Mesodermal cell (in vitro differentiated cells): Measurements from ENCODE around the gene PDE4B.
"Not testable (repeated sequence)": the region's sequence is repeated elsewhere in the genome, so short reads cannot be mapped to it uniquely, and the experiment has no call there.

Experiments used
- H3K27ac ChIP-seq: 2 replicates; pipeline ENCODE4 v1.7.0; 2013; ENCODE audit warnings: mild to moderate bottlenecking, low read depth, low read length, moderate library complexity; ENCODE audit not compliant: severe bottlenecking
- H3K36me3 ChIP-seq: 2 replicates; pipeline ENCODE4 v1.7.1; 2013; ENCODE audit warnings: mild to moderate bottlenecking, low read length, moderate library complexity; ENCODE audit not compliant: control insufficient read depth, insufficient read depth
- H3K4me1 ChIP-seq: one replicate; pipeline ENCODE4 v1.7.1; 2013; ENCODE audit warnings: mild to moderate bottlenecking, low read length; ENCODE audit not compliant: insufficient read depth, control insufficient read depth, poor library complexity, severe bottlenecking
- H3K4me3 ChIP-seq: 2 replicates; pipeline ENCODE4 v1.7.0; 2013; ENCODE audit warnings: low read length, control low read depth, mild to moderate bottlenecking; ENCODE audit not compliant: insufficient read depth, poor library complexity, severe bottlenecking; ENCODE audit errors: extremely low read depth
- H3K9me3 ChIP-seq: 2 replicates; pipeline ENCODE4 v1.7.1; 2013; ENCODE audit warnings: mild to moderate bottlenecking, low read length, moderate library complexity; ENCODE audit not compliant: control insufficient read depth
- WGBS, 2 experiments: methylation state at CpG; one replicate each; pipeline ENCODE4 v1.1.5; 2013; ENCODE audit warnings: missing lambda C conversion rate in 2 of 2; ENCODE audit not compliant: insufficient coverage in 2 of 2; 5-methylcytosine and 5-hydroxymethylcytosine counted together

The PDE4B gene

GRCh38 chr1:66305927-66306326 lies 513.2 kb downstream of the PDE4B start:
- H3K4me3 ChIP-seq: no peak overlapping the region
- no peaks in the 10 kb centered on the region for H3K36me3 ChIP-seq
- no peak overlapping the region for H3K27ac ChIP-seq
- no peaks in the 10 kb centered on the region for H3K9me3 ChIP-seq
- peaks cover 7% of the 10 kb centered on the region for H3K4me1 ChIP-seq
- 89 to 96% methylated on average over 4 of the region's 4 CpGs for WGBS, 2 experiments

GRCh38 chr1:66309006-66309741 lies 516.5 kb downstream of the PDE4B start:
- Histone ChIP-seq H3K4me1 (peaks cover 7% of the 10 kb centered on the region), H3K4me3 (no peak overlapping the region), H3K27ac (no peak overlapping the region), H3K36me3 (no peaks in the 10 kb centered on the region), H3K9me3 (no peaks in the 10 kb centered on the region)
- WGBS, 2 experiments: 100% methylated on average over 2 to 3 of the region's 5 CpGs

GRCh38 chr1:66311092-66311491 lies 518.4 kb downstream of the PDE4B start:
- Histone ChIP-seq H3K4me1 (peaks cover 7% of the 10 kb centered on the region), H3K27ac (no peak overlapping the region), H3K9me3 (no peaks in the 10 kb centered on the region), H3K4me3 (no peak overlapping the region), H3K36me3 (no peaks in the 10 kb centered on the region)
- 85 to 91% methylated on average over 2 of the region's 4 CpGs for WGBS, 2 experiments

- H3K4me3 ChIP-seq: no peak overlapping the region
- H3K27ac ChIP-seq: no peak overlapping the region
- H3K9me3 ChIP-seq: no peaks in the 10 kb centered on the region
- peaks cover 7% of the 10 kb centered on the region for H3K4me1 ChIP-seq
- no peaks in the 10 kb centered on the region for H3K36me3 ChIP-seq
- 93 to 95% methylated on average over 4 to 5 of the region's 6 CpGs for WGBS, 2 experiments
These were observed 518.9 kb downstream of the PDE4B start for GRCh38 chr1:66311628-66312027.

- Histone ChIP-seq H3K9me3 (no peaks in the 10 kb centered on the region), H3K36me3 (no peaks in the 10 kb centered on the region), H3K4me3 (no peak overlapping the region), H3K4me1 (peaks cover 10% of the 10 kb centered on the region), H3K27ac (no peak overlapping the region)
- WGBS, 2 experiments: 65 to 73% methylated on average over 3 of the region's 4 CpGs
These were observed 519.7 kb downstream of the PDE4B start for GRCh38 chr1:66312271-66312990.

- H3K4me3 ChIP-seq: no peak overlapping the region
- H3K4me1 ChIP-seq: peaks cover 4% of the 10 kb centered on the region
- H3K27ac ChIP-seq: no peak overlapping the region
- no peaks in the 10 kb centered on the region for H3K36me3 ChIP-seq
- H3K9me3 ChIP-seq: no peaks in the 10 kb centered on the region
These were observed 520.7 kb downstream of the PDE4B start for GRCh38 chr1:66313429-66313828.

GRCh38 chr1:66315671-66316070 lies 523.0 kb downstream of the PDE4B start:
- 83 to 100% methylated on average over 1 to 3 of the region's 4 CpGs for WGBS, 2 experiments
- Histone ChIP-seq H3K4me1 (peaks cover 4% of the 10 kb centered on the region), H3K9me3 (no peaks in the 10 kb centered on the region), H3K4me3 (no peak overlapping the region), H3K27ac (no peak overlapping the region), H3K36me3 (no peaks in the 10 kb centered on the region)

GRCh38 chr1:66316464-66317247 lies 524.0 kb downstream of the PDE4B start:
- Histone ChIP-seq H3K36me3 (no peaks in the 10 kb centered on the region), H3K4me1 (peaks cover 4% of the 10 kb centered on the region), H3K9me3 (no peaks in the 10 kb centered on the region), H3K4me3 (no peak overlapping the region), H3K27ac (no peak overlapping the region)
- 83 to 90% methylated on average over 1 to 3 of the region's 3 CpGs for WGBS, 2 experiments

GRCh38 chr1:66317248-66317515 lies 524.5 kb downstream of the PDE4B start:
- Histone ChIP-seq H3K27ac (no peak overlapping the region), H3K36me3 (no peaks in the 10 kb centered on the region), H3K9me3 (no peaks in the 10 kb centered on the region), H3K4me3 (no peak overlapping the region), H3K4me1 (peaks cover 4% of the 10 kb centered on the region)
- WGBS, 2 experiments: no CpG with 5 or more reads among the region's 1 CpG

- Histone ChIP-seq H3K36me3 (no peaks in the 10 kb centered on the region), H3K4me1 (peaks cover 20% of the 10 kb centered on the region), H3K4me3 (no peak overlapping the region), H3K27ac (no peak overlapping the region), H3K9me3 (no peaks in the 10 kb centered on the region)
- 60 to 86% methylated on average over 1 of the region's 1 CpG for WGBS, 2 experiments
These were observed 527.5 kb downstream of the PDE4B start for GRCh38 chr1:66320231-66320630.

- not testable (repeated sequence) for H3K36me3 ChIP-seq, H3K27ac ChIP-seq, H3K4me3 ChIP-seq, H3K9me3 ChIP-seq
- 100% methylated on average over 1 of the region's 2 CpGs; no CpG with 5 or more reads in 1 of the 2 experiments for WGBS, 2 experiments
- peaks cover 21% of the 10 kb centered on the region for H3K4me1 ChIP-seq
These were observed 529.8 kb downstream of the PDE4B start for GRCh38 chr1:66322462-66322861.
